ENCODE measurements around the gene POU2F3. TPM values are rescaled to one million over a fixed set of nuclear protein-coding genes. Genes with fewer than 3 reads are reported as not detected.

Gene POU2F3
- total and polyA plus RNA-seq, 2 of the 8 experiments (the other 6 are each of a cell fraction or from before 2014, with no cell fraction given), result 1.0 to 2.1 TPM

DNA sequence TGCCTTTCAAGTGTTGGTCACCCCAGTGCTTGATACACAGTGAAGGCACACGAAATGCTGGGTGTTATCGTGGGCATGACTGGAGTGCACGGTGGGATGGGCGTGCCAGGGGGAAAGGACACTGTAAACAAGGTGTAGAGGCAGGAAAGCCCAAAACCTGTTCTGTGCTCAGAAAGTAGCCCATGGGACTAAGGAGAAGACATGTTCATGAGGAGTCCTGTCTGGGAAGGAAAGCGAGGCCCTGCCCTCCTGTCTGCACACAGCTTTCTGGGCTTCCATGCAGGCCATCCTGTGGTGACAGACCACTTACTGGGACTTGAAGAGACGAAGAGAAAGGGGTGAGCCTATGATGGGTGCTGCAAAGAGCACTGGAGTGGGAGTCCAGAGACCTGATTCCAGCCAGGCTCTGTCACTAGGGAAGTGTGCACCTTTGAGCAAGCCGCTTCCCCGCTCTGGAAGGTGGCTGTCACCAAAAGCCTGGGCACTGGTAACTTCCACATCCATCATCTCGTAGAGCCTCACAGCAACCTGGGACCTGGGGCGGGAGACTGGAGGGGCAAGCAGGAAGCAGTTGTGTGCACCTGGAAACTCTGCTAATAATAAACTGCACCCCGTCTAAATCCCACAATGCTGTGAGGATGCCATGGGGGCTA is 846 bp upstream of the POU2F3 start:
- Histone ChIP-seq H2BK15ac (ENCODE audit: low read length) (no peak overlapping the region), H3K23ac (ENCODE audit: insufficient read length) (no peak overlapping the region), H2BK12ac (ENCODE audit: low read depth, low read length) (peak overlapping the region; percentile 6; the same call in 1 of the 2 replicates), H3K27me3 (replicated peaks in 1 of 4; ENCODE audit: control insufficient read depth in 3 of 4, extremely low read depth in 1 of 4, insufficient read depth in 3 of 4, low read length in 3 of 4) (peaks cover 3 to 31% (median 25%) of the 10 kb centered on the region in 4 experiments), H3K14ac (ENCODE audit: insufficient read length) (no peak overlapping the region), H3K4ac (replicated peaks; ENCODE audit: insufficient read length, low read depth, low read length) (no peak overlapping the region), H2BK120ac (replicated peaks; ENCODE audit: low read depth, low read length) (no peak overlapping the region), H3K23me2 (ENCODE audit: low read depth, low read length) (peaks cover 4% of the 10 kb centered on the region; the same call in 1 of the 2 replicates), H3K27ac (ENCODE audit: low read depth, low read length) (no peak overlapping the region), H4K8ac (ENCODE audit: extremely low read depth, insufficient read depth, low read length) (no peak overlapping the region; the same call in 1 of the 2 replicates), H2BK5ac (ENCODE audit: low read depth, low read length) (no peak overlapping the region), H3K4me2 (ENCODE audit: insufficient read depth in 1 of 2, low read depth in 2 of 2, low read length in 2 of 2) (peak overlapping the region; percentile 58 to 74), H3K79me1 (ENCODE audit: low read depth, low read length) (no peaks in the 10 kb centered on the region; the same call in 1 of the 2 replicates), H3K18ac (ENCODE audit: extremely low read depth, low read length) (no peak overlapping the region), H3K9me3 (ENCODE audit: insufficient read depth in 2 of 2, low read depth in 1 of 2, low read length in 1 of 2) (no peaks in the 10 kb centered on the region), H4K91ac (replicated peaks; ENCODE audit: insufficient read length, low read length) (no peak overlapping the region), H3K79me2 (ENCODE audit: control insufficient read depth in 1 of 2, insufficient read depth in 2 of 2, low read length in 2 of 2) (no peaks in the 10 kb centered on the region), H4K20me1 (replicated peaks in 1 of 2; ENCODE audit: control insufficient read depth in 1 of 2, insufficient read depth in 2 of 2, low read length in 2 of 2) (peaks cover 0 to 1% of the 10 kb centered on the region in 2 experiments), H3K56ac (replicated peaks; ENCODE audit: insufficient read length, low read depth, low read length) (no peak overlapping the region), H2AK5ac (ENCODE audit: low read depth, low read length) (0 out of 2 replicates have a peak overlapping the region, but pooled peaks have one; percentile 56), H3K4me1 (replicated peaks in 1 of 4; ENCODE audit: control insufficient read depth in 3 of 4, insufficient read depth in 4 of 4, low read length in 3 of 4) (peaks cover 0 to 3% (median under 1%) of the 10 kb centered on the region in 4 experiments; a peak in 3 of 7 replicates), H3K9ac (replicated peaks in 1 of 4; ENCODE audit: extremely low read depth in 1 of 4, low read depth in 3 of 4, low read length in 3 of 4) (no peak overlapping the region), H3K36me3 (ENCODE audit: control insufficient read depth in 2 of 4, insufficient read depth in 4 of 4, low read length in 3 of 4) (no peaks in the 10 kb centered on the region), H3K4me3 (ENCODE audit: extremely low read depth in 1 of 4, insufficient read depth in 2 of 4, low read depth in 3 of 4, low read length in 4 of 4) (peak overlapping the region in 2 of 4 experiments; percentile 7 to 64; a peak in 4 of 8 replicates), H2AFZ (ENCODE audit: low read length) (no peak overlapping the region), H4K5ac (ENCODE audit: insufficient read length, low read depth, low read length) (no peak overlapping the region), H2BK20ac (ENCODE audit: low read length) (no peak overlapping the region)
- ChIA-PET POLR2A (ENCODE audit: partially characterized antibody) (interaction anchor here (0.6 to 4.4 kb wide), 6 partner anchors 9 to 282 kb away, joined by 3 to 69 read pairs (median 4); no protein-coding TSS in a partner anchor), CTCF (ENCODE audit: partially characterized antibody) (interaction anchor here (0.8 to 41.2 kb wide), 12 partner anchors 9 to 130 kb away, joined by 3 to 1412 read pairs (median 4); no protein-coding TSS in a partner anchor)
- no peak for FAIRE-seq
- WGBS, 2 experiments (ENCODE audit: extremely low coverage in 1 of 2, insufficient coverage in 1 of 2, insufficient read length in 1 of 2, insufficient replicate concordance in 2 of 2, low coverage in 1 of 2, low lambda C conversion rate in 2 of 2, missing lambda C conversion rate in 1 of 2), result 91% methylated on average over 11 of the region's 11 CpGs; no CpG with 5 or more reads in 1 of the 2 experiments
- no peak for TF ChIP-seq FOSL1 (IDR thresholded peaks at IDR 0.05; ENCODE audit: insufficient read depth, low read depth, low read length)
- no peak for TF ChIP-seq POU5F1 (IDR thresholded peaks at IDR 0.05; ENCODE audit: low read depth, low read length)
- no peak for TF ChIP-seq RAD21 (IDR thresholded peaks at IDR 0.05 in 1 of 2, conservative IDR thresholded peaks at IDR 0.05 in 1 of 2; ENCODE audit: low read depth in 2 of 2, low read length in 2 of 2)
- TF ChIP-seq CBX5 (IDR thresholded peaks at IDR 0.05; ENCODE audit: low read depth, low read length), result no peak
- no peak for DNase-seq (ENCODE audit: low read depth in 1 of 2, low spot score in 2 of 2)
